Activated CD4-positive, CD25-positive, alpha-beta regulatory T cell treated with anti-CD3 and anti-CD28 coated beads, Interleukin-2, amount 50 U/mL, for 24 hours (primary cell): ENCODE measurements around the gene LSM3.

Experiments
- ATAC-seq, 2 donors: fragments of 150-1000 bp; cut with Tn5 transposase; one replicate each; pipeline ENCODE4 v1.10.0; 2021; ENCODE audit warnings: mild to moderate bottlenecking in 1 of 2, moderate library complexity in 1 of 2

Gene LSM3

GRCh38 chr3:14178247-14179113 lies at the start of gene LSM3, which contains the start of gene XPC:
TSS of gene LSM3 (plus strand) at chr3:14178817. CDS start at chr3:14178861, 44 bp downstream.
TSS of gene XPC (minus strand) at chr3:14178601. CDS start at chr3:14178568, 33 bp downstream.
- peak; percentile 93 to 94 for ATAC-seq

GRCh38 chr3:14129296-14129695 lies 49.3 kb upstream of the LSM3 start:
- no peak for ATAC-seq

GRCh38 chr3:14130230-14130629 lies 48.4 kb upstream of the LSM3 start:
- ATAC-seq = no peak

GRCh38 chr3:14130707-14131106 lies 47.9 kb upstream of the LSM3 start:
- ATAC-seq = no peak

- no peak for ATAC-seq
Observed at GRCh38 chr3:14131134-14131533, 47.5 kb upstream of the LSM3 start.

GRCh38 chr3:14132120-14132519 lies 46.5 kb upstream of the LSM3 start:
- ATAC-seq = no peak

GRCh38 chr3:14132689-14133088 lies 45.9 kb upstream of the LSM3 start:
- no peak for ATAC-seq

GRCh38 chr3:14133188-14133800 lies 45.3 kb upstream of the LSM3 start:
- no peak for ATAC-seq

GRCh38 chr3:14133876-14134275 lies 44.7 kb upstream of the LSM3 start:
- no peak for ATAC-seq

GRCh38 chr3:14134291-14134690 lies 44.3 kb upstream of the LSM3 start:
- no peak for ATAC-seq

GRCh38 chr3:14135581-14135980 lies 43.0 kb upstream of the LSM3 start:
- no peak for ATAC-seq

GRCh38 chr3:14137004-14137403 lies 41.6 kb upstream of the LSM3 start:
- no peak for ATAC-seq

- ATAC-seq = no peak
Observed at GRCh38 chr3:14137445-14137844, 41.2 kb upstream of the LSM3 start.

- ATAC-seq = no peak
Observed at GRCh38 chr3:14138109-14138877, 40.3 kb upstream of the LSM3 start.

GRCh38 chr3:14138878-14139655 lies 39.5 kb upstream of the LSM3 start:
- ATAC-seq = no peak

GRCh38 chr3:14139771-14140170 lies 38.8 kb upstream of the LSM3 start:
- ATAC-seq = no peak

GRCh38 chr3:14140668-14141067 lies 37.9 kb upstream of the LSM3 start:
- ATAC-seq = no peak

- ATAC-seq = no peak
Observed at GRCh38 chr3:14141144-14141543, 37.5 kb upstream of the LSM3 start.

- ATAC-seq = no peak
Observed at GRCh38 chr3:14141602-14142341, 36.8 kb upstream of the LSM3 start.

- peak; percentile 13 to 31 for ATAC-seq
Observed at GRCh38 chr3:14142567-14143270, 35.9 kb upstream of the LSM3 start.
